HepG2 (cell line): Measurements from ENCODE around the gene ARSJ. TPM values are rescaled to one million over a fixed set of nuclear protein-coding genes. Genes with fewer than 3 reads are reported as not detected.

ENCODE experiments used
- ATAC-seq: fragments of 200-7000 bp; cut with Tn5 transposase; 3 replicates; pipeline ENCODE4 v1.9.1; 2020; ENCODE audit warnings: mild to moderate bottlenecking, moderate library complexity
- BruUV-seq: library from RNA; stranded (reverse); fragments of 400-500 nt; replicated peaks from 2 replicates; lab custom pipeline; 2021; lab: Mats Ljungman, UMichigan
- CTCF ChIA-PET: fragments of 300-600 bp; formaldehyde crosslinking; extraction: SDS; loops from one replicate; lab custom pipeline; 2021; ENCODE audit warnings: low total read pairs, inconsistent platforms, low intra/inter-chr PET ratio; lab: Yijun Ruan, JAX
- POLR2A ChIA-PET: fragments of 350-600 bp; sonication (Branson Sonifier 250); formaldehyde crosslinking; loops from one replicate; lab custom pipeline; 2020; ENCODE audit warnings: antibody characterized with exemption, inconsistent platforms; lab: Yijun Ruan, JAX
- DNase-seq: peaks from one replicate; pipeline ENCODE4 v3.0.0-alpha.2; 2015; ENCODE audit warnings: low spot score
- FAIRE-seq: peaks from 3 replicates; lab custom pipeline; 2011; peaks lifted over from hg19 to GRCh38; lab: Jason Lieb, UNC
- H2AFZ ChIP-seq: one replicate; pipeline ENCODE4 v1.6.1; 2011; ENCODE audit warnings: low read length, inconsistent platforms
- H3K27ac ChIP-seq: fragments of 300-600 bp; 3 replicates; pipeline ENCODE4 v1.8.0; 2011; ENCODE audit warnings: mixed run types, mild to moderate bottlenecking, mixed read lengths, low read length, inconsistent platforms; ENCODE audit not compliant: insufficient read depth; ENCODE audit errors: extremely low read length
- H3K27me3 ChIP-seq, 2 experiments: fragments of 200-600 bp in 1 of 2; 2 replicates in 1 of 2; 3 replicates in 1 of 2; pipeline versions ENCODE4 v1.6.0 to v1.8.0; 2011; ENCODE audit warnings: low read length in 2 of 2, mild to moderate bottlenecking in 2 of 2, moderate library complexity in 2 of 2, inconsistent platforms in 1 of 2; ENCODE audit not compliant: insufficient read depth in 2 of 2, control insufficient read depth in 1 of 2
- H3K36me3 ChIP-seq, 2 experiments: fragments of 200-600 bp in 1 of 2; replicated peaks in 1 of 2; 2 replicates in 1 of 2; 3 replicates in 1 of 2; pipeline versions ENCODE4 v1.5.1 to v1.8.0; 2011; ENCODE audit warnings: low read length in 2 of 2, inconsistent platforms in 1 of 2; ENCODE audit not compliant: insufficient read depth in 2 of 2, control insufficient read depth in 1 of 2
- H3K4me1 ChIP-seq: 2 replicates; pipeline ENCODE4 v1.5.1; 2012; ENCODE audit warnings: low read length, inconsistent platforms; ENCODE audit not compliant: insufficient read depth
- H3K4me2 ChIP-seq: 2 replicates; pipeline ENCODE4 v1.6.0; 2011; ENCODE audit warnings: low read depth, low read length, inconsistent platforms
- H3K4me3 ChIP-seq, 3 experiments: fragments of 200-600 bp in 1 of 3; sonication (generic), shearing (Covaris generic) in 1 of 3; replicated peaks in 1 of 3; 2 replicates each; pipeline ENCODE4 v1.5.1; 2011 to 2016; ENCODE audit warnings: low read length in 3 of 3, inconsistent platforms in 2 of 3, low read depth in 2 of 3, mild to moderate bottlenecking in 2 of 3, control low read depth in 1 of 3, mixed read lengths in 1 of 3; ENCODE audit not compliant: insufficient read depth in 1 of 3
- H3K79me2 ChIP-seq: one replicate; pipeline ENCODE4 v1.6.1; 2011; ENCODE audit warnings: low read length, inconsistent platforms; ENCODE audit not compliant: insufficient read depth
- H3K9ac ChIP-seq: 2 replicates; pipeline ENCODE4 v1.6.0; 2011; ENCODE audit warnings: mild to moderate bottlenecking, low read depth, low read length, inconsistent platforms; ENCODE audit not compliant: insufficient read depth
- H3K9me3 ChIP-seq: 2 replicates; pipeline ENCODE4 v1.5.1; 2012; ENCODE audit warnings: mild to moderate bottlenecking, low read length
- H4K20me1 ChIP-seq: 2 replicates; pipeline ENCODE4 v1.6.0; 2011; ENCODE audit warnings: inconsistent platforms, mild to moderate bottlenecking, low read length, moderate library complexity; ENCODE audit not compliant: insufficient read depth
- HHEX ChIP-seq: IDR thresholded peaks from 2 replicates; pipeline ENCODE4 v1.6.1; 2016; ENCODE audit warnings: control low read depth
- HNRNPK ChIP-seq: fragments of 200-400 bp; formaldehyde crosslinking; IDR thresholded peaks from 2 replicates; pipeline ENCODE4 v1.6.1; 2018; ENCODE audit warnings: low read length, low read depth, moderate library complexity, mild to moderate bottlenecking; ENCODE audit not compliant: poor library complexity, severe bottlenecking
- NRL ChIP-seq: sonication (generic); formaldehyde crosslinking; IDR thresholded peaks from 2 replicates; pipeline ENCODE4 v1.5.0; 2020; ENCODE audit warnings: missing genetic modification reagents, mild to moderate bottlenecking, moderate library complexity, borderline replicate concordance
- RORA ChIP-seq: sonication (generic); formaldehyde crosslinking; IDR thresholded peaks from 2 replicates; pipeline ENCODE4 v1.5.0; 2020; ENCODE audit warnings: mild to moderate bottlenecking, missing genetic modification reagents, moderate library complexity
- THAP11 ChIP-seq: IDR thresholded peaks from 2 replicates; pipeline ENCODE4 v1.6.1; 2016; ENCODE audit warnings: missing biosample characterization, missing genetic modification reagents
- ZFP36L1 ChIP-seq: sonication (generic); formaldehyde crosslinking; IDR thresholded peaks from 2 replicates; pipeline ENCODE4 v1.8.0; 2022; ENCODE audit warnings: mild to moderate bottlenecking, missing genetic modification reagents, moderate library complexity
- ZFP41 ChIP-seq: sonication (generic); formaldehyde crosslinking; IDR thresholded peaks from 2 replicates; pipeline ENCODE4 v1.4.0; 2020; ENCODE audit warnings: mild to moderate bottlenecking, missing genetic modification reagents, borderline replicate concordance
- ZNF414 ChIP-seq: sonication (generic); formaldehyde crosslinking; IDR thresholded peaks from 2 replicates; pipeline ENCODE4 v1.5.0; 2020; ENCODE audit warnings: missing genetic modification reagents
- ZNF441 ChIP-seq: sonication (generic); formaldehyde crosslinking; IDR thresholded peaks from 2 replicates; pipeline ENCODE4 v1.7.0; 2021; ENCODE audit warnings: missing genetic modification reagents, borderline replicate concordance
- ZSCAN12 ChIP-seq: sonication (generic); formaldehyde crosslinking; IDR thresholded peaks from 2 replicates; pipeline ENCODE4 v1.9.0; 2021; ENCODE audit warnings: mild to moderate bottlenecking, missing genetic modification reagents
- WGBS: methylation state at CpG from one replicate; pipeline ENCODE4 v1.1.6; 2017; ENCODE audit warnings: low lambda C conversion rate; 5-methylcytosine and 5-hydroxymethylcytosine counted together
- in situ Hi-C: cut with HindIII; loops from 2 replicates; pipeline ENCODE4 v1.10.0; 2017; ENCODE audit warnings: low pct_unique_long_range_greater_than_20kb; ENCODE audit not compliant: extremely low pct_ligation_motif_present
- intact Hi-C: fragments of 100-400 bp; cut with micrococcal nuclease; formaldehyde crosslinking; loops from one replicate; pipeline ENCODE4 v1.10.0; 2022; ENCODE audit not compliant: unreplicated experiment
- polyA plus RNA-seq, 8 experiments: library from polyadenylated mRNA; depleted of rRNA in 3 of 8; stranded (reverse) in 7 of 8; unstranded in 1 of 8; fragments of >200 nt; fragmentation: Illumina TruSeq in 4 of 8; extraction: Trizol in 4 of 8; gene quantifications; 2 replicates each; pipeline versions ENCODE4 v1.2.1 to v1.2.3, GENCODE V29; 2011 to 2016; ENCODE audit warnings: low read depth in 4 of 8, missing spikeins in 1 of 8, mixed read lengths in 1 of 8; ENCODE audit not compliant: insufficient read depth in 1 of 8
- total RNA-seq, 5 experiments: library from RNA; depleted of rRNA; stranded (reverse); fragments of >200 nt; fragmentation: Illumina TruSeq; extraction: Trizol; gene quantifications; 2 replicates each; pipeline ENCODE4 v1.2.3, GENCODE V29; 2016; ENCODE audit warnings: low read depth in 1 of 5
- TF ChIP-seq, protein P1 (sequence below): IDR thresholded peaks from 2 replicates; pipeline ENCODE4 v1.6.1; 2016; ENCODE audit warnings: mild to moderate bottlenecking, missing biosample characterization, missing genetic modification reagents
- TF ChIP-seq, protein P2 (sequence below): sonication (generic); formaldehyde crosslinking; IDR thresholded peaks from 2 replicates; pipeline ENCODE4 v1.5.0; 2020; ENCODE audit warnings: missing genetic modification reagents

ARSJ gene
- total and polyA plus RNA-seq, 2 of the 13 experiments (the other 11 are each of a cell fraction or from before 2014, with no cell fraction given) = not detected

DNA sequence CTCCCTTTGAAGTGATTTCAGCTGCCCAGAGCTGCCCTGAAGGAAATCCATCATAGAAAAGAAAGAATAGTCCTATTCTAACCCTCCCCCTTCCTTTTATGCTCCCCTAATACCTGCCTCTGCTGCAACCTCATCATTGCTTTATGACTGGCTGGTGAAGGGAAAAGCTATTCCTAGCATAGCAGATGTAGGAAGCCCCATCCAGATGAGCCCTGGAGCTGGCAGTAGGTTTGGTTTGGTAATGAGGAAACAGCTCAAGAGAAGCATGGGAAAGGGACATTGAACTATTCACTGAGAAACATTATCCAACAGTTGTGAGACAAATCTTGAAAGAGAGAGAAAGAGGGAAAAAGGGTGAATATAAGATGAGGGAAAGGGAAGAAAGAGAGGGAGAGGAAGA is 29.2 kb downstream of the ARSJ start (continued):
- TF ChIP-seq ZNF441 (CRISPR knock-in tag) (no peak), THAP11 (CRISPR knock-in tag) (no peak), ZSCAN12 (no peak), ZFP36L1 (no peak), HHEX (CRISPR knock-in tag) (no peak), ZFP41 (CRISPR knock-in tag) (no peak), RORA (no peak), ZNF414 (no peak)
- TF ChIP-seq, protein P1, sequence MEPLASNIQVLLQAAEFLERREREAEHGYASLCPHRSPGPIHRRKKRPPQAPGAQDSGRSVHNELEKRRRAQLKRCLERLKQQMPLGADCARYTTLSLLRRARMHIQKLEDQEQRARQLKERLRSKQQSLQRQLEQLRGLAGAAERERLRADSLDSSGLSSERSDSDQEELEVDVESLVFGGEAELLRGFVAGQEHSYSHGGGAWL (CRISPR knock-in tag) = no peak
- TF ChIP-seq, protein P2, sequence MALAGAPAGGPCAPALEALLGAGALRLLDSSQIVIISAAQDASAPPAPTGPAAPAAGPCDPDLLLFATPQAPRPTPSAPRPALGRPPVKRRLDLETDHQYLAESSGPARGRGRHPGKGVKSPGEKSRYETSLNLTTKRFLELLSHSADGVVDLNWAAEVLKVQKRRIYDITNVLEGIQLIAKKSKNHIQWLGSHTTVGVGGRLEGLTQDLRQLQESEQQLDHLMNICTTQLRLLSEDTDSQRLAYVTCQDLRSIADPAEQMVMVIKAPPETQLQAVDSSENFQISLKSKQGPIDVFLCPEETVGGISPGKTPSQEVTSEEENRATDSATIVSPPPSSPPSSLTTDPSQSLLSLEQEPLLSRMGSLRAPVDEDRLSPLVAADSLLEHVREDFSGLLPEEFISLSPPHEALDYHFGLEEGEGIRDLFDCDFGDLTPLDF (CRISPR knock-in tag) = no peak

GRCh38 chr4:113947484-113947883 is 32.0 kb downstream of the ARSJ start:
- Histone ChIP-seq H4K20me1 (no peaks in the 10 kb centered on the region), H2AFZ (no peak overlapping the region), H3K27ac (no peak overlapping the region), H3K9me3 (no peaks in the 10 kb centered on the region), H3K36me3 (no peaks in the 10 kb centered on the region), H3K4me2 (no peak overlapping the region), H3K79me2 (no peaks in the 10 kb centered on the region), H3K27me3 (no peaks in the 10 kb centered on the region), H3K4me3 (no peak overlapping the region), H3K9ac (no peak overlapping the region), H3K4me1 (no peaks in the 10 kb centered on the region)
- 25% methylated on average over 1 of the region's 1 CpG for WGBS
- no peak for DNase-seq
- intact Hi-C loops (no loop called here), in situ Hi-C loops (no loop called here)
- BruUV-seq = no TSS peak
- POLR2A ChIA-PET = no interaction called here
- no peak for FAIRE-seq
- TF ChIP-seq HNRNPK = peak; percentile 78
- TF ChIP-seq NRL (CRISPR knock-in tag) = no peak
- no peak for ATAC-seq
- CTCF ChIA-PET = no interaction called here
